ENCODE measurements around the gene CPT1A. TPM values are rescaled to one million over a fixed set of nuclear protein-coding genes. Genes with fewer than 3 reads are reported as not detected.

Gene CPT1A
- polyA plus RNA-seq, 4 donors = 28.0 to 36.3 (median 34.2) TPM

DNA sequence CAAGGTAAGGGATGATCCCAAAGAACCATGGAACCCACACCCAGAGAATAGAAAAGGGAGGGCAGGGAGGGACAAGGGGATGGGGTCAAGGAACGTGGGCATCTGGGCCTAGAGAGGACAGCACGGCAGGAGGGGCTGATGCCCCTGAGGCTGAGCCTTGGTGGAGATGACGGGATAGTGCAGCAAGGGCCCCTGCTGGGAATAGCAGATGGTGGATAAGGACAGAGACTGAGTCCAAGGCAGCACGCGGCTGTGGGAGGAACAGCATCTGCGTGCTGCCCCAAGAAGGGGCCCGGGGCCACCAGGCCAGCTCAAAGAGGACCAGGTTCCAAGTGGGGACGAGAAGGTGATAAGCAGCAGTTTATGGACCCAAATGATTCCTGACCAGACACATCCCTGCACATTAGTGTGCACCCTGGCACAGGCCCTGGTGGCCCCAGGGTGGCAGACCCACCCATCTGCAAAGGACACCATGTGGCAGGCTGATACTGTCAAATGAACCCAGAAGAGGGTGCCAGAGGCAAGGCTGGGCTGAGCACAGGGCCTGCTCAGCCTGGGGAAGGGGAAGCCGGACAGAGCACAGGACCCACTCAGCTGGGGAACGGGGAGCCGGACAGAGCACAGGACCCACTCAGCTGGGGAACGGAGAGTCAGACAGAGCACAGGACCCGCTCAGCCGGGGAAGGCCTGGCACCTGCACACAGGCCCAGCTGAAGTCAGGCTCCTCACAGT lies 77.6 kb downstream of the CPT1A start:
- DNase-seq (ENCODE audit: low read depth in 4 of 4, low spot score in 2 of 4) = no peak

- DNase-seq (ENCODE audit: low read depth in 4 of 4, low spot score in 2 of 4) = no peak
Measured at GRCh38 chr11:68763181-68763721, 78.5 kb downstream of the CPT1A start.

DNA sequence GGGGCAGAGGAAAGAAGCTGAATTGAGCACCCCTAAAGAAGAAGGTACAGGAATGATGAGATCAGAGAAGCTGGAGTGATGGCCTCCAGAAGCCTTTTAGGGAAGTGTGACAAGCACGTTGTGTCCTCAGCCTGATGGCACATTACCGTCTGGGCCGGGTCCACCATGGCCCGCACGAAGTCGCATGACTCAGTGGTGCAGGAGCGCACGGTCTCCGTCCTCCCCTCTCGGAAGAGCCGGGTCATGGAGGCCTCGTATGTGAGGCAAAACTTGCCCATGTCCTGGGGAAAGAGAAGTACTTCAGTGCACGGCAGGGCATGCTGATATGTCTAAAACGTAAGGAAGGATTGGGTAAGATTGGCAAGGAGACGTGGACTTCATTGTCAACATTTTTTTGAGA lies 79.2 kb downstream of the CPT1A start:
- no peak for DNase-seq (ENCODE audit: low read depth in 4 of 4, low spot score in 2 of 4)

- no peak for DNase-seq (ENCODE audit: low read depth in 4 of 4, low spot score in 2 of 4)
Measured at GRCh38 chr11:68761801-68762200, 79.9 kb downstream of the CPT1A start.

- no peak for DNase-seq (ENCODE audit: low read depth in 4 of 4, low spot score in 2 of 4)
Measured at GRCh38 chr11:68759991-68760390, 81.7 kb downstream of the CPT1A start.

GRCh38 chr11:68757711-68758110 lies 84.0 kb downstream of the CPT1A start:
- DNase-seq (ENCODE audit: low read depth in 4 of 4, low spot score in 2 of 4) = no peak

GRCh38 chr11:68756171-68756766 lies 85.4 kb downstream of the CPT1A start:
- no peak for DNase-seq (ENCODE audit: low read depth in 4 of 4, low spot score in 2 of 4)

DNA sequence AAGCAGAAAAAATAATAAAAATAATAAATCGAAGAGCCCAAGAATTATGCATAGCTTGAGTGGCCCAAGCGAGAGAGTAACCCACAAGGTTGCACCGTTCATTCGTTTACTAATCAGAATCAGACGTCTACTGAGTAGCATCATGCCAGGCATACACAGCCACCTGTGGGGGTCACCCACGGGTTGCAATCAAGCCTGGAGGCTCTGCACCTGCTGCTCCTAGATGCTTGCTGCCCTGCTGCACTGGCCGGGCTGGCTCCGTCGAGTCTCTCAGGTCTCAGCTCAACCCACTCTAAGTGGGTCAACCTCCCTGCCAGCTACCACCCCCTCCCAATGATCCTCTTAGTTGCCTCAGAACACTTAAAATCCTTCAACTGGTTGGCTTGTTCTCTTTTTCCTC lies 88.4 kb downstream of the CPT1A start:
- DNase-seq (ENCODE audit: low read depth in 4 of 4, low spot score in 2 of 4) = no peak

GRCh38 chr11:68751331-68751856 lies 90.3 kb downstream of the CPT1A start, which contains the start of gene TESMIN:
TESMIN (minus strand) TSS chr11:68751520; CDS start chr11:68750660, 860 bp downstream.
- DNase-seq (ENCODE audit: low read depth in 4 of 4, low spot score in 2 of 4) = peak in 3 of 4 donors; percentile 59 to 67 (median 65)

GRCh38 chr11:68751004-68751325 lies 90.8 kb downstream of the CPT1A start:
- DNase-seq (ENCODE audit: low read depth in 4 of 4, low spot score in 2 of 4) = no peak

DNA sequence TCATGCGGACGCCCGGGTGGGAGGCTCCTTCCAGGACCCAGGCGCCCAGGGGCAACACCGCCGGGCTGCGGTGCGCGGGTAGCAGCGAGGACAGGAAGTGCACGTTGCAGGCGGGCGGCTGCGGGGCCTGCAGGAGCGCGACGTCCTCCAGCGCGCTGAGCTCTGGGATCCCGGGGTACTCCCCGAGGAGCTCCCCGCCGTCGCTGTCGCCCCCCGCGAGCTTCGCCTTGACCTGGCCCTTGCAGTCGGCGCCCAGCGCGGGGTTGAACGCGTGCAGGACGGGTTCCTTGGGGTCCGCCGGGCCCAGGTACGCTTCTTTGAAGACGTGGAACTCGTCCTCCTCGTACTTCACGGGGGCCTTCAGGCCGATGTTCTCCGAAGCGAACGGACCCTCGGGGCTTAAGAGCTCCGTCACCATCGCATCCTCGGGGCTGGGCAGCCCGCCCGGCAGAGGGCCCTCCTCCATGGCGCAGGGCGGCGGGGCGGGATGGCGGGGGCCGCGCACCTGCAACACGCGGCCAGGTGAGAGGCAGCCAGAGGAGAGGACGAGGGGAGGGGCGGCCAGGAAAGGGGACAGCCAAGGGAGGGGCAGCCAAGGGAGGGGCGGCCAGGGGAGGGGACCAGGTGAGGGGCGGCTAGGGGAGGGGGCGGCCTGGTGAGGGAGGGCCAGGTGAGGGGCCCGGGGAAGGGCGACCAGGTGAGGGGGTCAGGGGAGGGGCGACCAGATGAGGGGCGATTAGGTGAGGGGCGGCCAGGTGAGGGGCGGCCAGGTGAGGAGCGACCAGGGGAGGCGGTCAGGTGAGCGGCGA lies 91.3 kb downstream of the CPT1A start:
- no peak for DNase-seq (ENCODE audit: low read depth in 4 of 4, low spot score in 2 of 4)

GRCh38 chr11:68749229-68750123 lies 92.2 kb downstream of the CPT1A start:
- no peak for DNase-seq (ENCODE audit: low read depth in 4 of 4, low spot score in 2 of 4)

DNA sequence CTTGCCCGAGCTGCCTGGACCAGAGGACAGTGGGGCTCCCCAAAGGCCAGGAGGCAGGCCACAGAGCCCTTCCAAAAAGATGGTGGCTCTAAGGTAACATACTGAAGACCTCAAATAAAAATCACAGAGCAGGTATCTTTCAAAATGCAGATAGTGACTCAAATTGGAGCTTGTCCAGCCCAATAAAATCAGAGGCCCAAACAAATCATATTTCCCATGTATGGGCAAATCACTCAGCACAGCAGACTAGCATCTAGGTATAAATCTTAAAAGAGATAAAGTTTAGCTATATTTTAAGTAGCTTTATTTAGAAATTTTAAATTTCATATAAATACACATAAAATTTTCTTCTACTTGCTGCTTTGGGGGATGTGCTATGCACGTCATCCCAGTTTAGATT lies 93.7 kb downstream of the CPT1A start:
- DNase-seq (ENCODE audit: low read depth in 4 of 4, low spot score in 2 of 4) = no peak

DNA sequence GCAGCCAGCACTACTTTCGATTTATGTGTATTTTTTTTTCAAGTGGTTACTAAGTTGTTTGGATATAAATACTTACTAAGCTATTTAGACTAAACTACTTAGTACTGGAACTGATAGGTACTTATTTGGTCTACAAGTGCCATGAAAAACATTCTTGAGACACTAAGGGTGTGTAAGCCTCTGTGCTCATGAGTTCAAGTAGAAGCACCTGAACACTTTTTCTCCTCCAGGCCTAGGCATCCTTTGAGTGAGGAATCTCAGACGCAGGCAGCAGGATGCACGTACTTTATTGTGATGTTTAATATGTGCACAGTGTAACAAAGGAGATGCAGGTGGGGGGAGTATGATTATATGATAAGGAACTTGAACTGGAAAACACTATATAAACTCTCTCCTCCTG lies 98.2 kb downstream of the CPT1A start:
- no peak for DNase-seq (ENCODE audit: low read depth in 4 of 4, low spot score in 2 of 4)

DNA sequence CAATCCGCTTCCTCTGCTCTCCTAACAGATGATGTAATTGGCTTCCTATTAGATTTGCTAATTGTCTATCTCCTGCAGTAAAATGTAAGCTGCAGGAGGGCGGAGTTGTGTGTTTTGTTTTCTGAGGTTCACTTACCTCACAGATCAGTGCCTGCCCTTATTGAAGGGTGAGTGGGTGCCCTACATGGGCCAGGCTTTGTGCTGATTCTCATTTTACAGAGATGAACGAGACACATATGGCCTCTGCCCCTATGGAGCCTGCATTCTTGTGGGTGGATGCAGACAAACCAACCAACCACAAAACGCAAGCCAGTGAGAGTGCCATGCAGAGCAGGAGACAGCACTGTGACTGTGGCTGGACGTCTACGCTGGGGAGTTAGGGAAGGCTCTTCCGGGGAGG lies 100.3 kb downstream of the CPT1A start:
- no peak for DNase-seq (ENCODE audit: low read depth in 4 of 4, low spot score in 2 of 4)

- no peak for DNase-seq (ENCODE audit: low read depth in 4 of 4, low spot score in 2 of 4)
Measured at GRCh38 chr11:68735646-68736045, 106.1 kb downstream of the CPT1A start.

DNA sequence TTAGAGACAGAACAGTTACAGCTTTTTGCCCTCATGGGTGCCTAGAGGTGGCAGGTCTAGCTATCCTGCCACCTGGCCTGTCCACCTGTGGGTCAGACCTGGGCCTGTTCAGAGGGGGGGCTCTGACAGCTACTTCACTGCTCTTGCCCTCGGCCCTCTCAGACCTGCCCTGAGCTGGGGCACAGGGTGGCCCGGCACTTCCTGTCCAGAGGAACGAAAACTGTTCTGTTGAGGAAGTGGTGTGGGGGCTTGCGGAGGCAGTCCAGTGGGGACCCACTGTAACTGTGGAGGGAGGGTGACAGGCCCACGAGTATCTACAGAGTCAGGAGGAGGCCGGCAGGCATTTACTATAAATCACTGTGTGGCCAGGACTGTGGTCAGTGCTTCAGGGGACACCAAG lies 106.6 kb downstream of the CPT1A start:
- DNase-seq (ENCODE audit: low read depth in 4 of 4, low spot score in 2 of 4) = no peak

GRCh38 chr11:68734111-68734510 lies 107.6 kb downstream of the CPT1A start:
- DNase-seq (ENCODE audit: low read depth in 4 of 4, low spot score in 2 of 4) = no peak

- DNase-seq (ENCODE audit: low read depth in 4 of 4, low spot score in 2 of 4) = no peak
Measured at GRCh38 chr11:68727783-68728182, 113.9 kb downstream of the CPT1A start.

DNA sequence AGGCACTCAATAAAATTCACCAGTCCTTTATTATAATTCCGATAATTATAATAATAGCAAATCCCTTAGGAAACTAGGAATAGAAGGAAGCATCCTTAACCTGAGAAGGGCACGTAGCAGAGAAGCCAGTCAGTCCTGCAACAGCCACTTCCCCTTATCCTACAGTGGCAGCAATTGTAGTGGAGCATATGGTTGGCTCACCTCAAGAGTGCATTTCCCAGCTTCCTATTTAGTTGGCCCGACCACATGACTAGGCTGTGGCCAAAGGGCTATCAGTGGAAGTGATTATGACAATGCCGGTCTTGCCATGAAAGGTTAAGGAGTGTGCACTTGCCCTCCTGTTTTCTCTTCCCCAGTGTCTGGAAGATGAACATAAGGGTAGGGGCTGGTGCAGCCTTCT lies 117.4 kb downstream of the CPT1A start:
- DNase-seq (ENCODE audit: low read depth in 4 of 4, low spot score in 2 of 4) = no peak

Measured in left renal cortex interstitium (tissue), 4 donors.